Stimulated activated CD4-positive, alpha-beta T cell treated with anti-CD3 and anti-CD28 coated beads, Interleukin-1b, Interleukin-23, amount 100 ng/mL, for 48 hours (primary cell): ENCODE results near the gene LIG1.

Experiments
- DNase-seq: peaks from one replicate; pipeline ENCODE4 v3.0.0-alpha.2; 2020

LIG1 gene

GRCh38 chr19:48181505-48181904 lies 11.4 kb upstream of the LIG1 start:
- DNase-seq, result no peak

- DNase-seq, result no peak
These were observed 6.1 kb upstream of the LIG1 start for GRCh38 chr19:48176226-48176625.

- DNase-seq, result no peak
These were observed 5.4 kb upstream of the LIG1 start for GRCh38 chr19:48175578-48175977.

- no peak for DNase-seq
These were observed 4.4 kb upstream of the LIG1 start for GRCh38 chr19:48174445-48175030.

- no peak for DNase-seq
These were observed 1.6 kb upstream of the LIG1 start for GRCh38 chr19:48171710-48172109.

GRCh38 chr19:48170817-48171347 lies 738 bp upstream of the LIG1 start:
- DNase-seq, result no peak

GRCh38 chr19:48169578-48169938 lies 586 bp downstream of the LIG1 start:
- DNase-seq, result peak; percentile 92

- DNase-seq, result no peak
These were observed 1.5 kb downstream of the LIG1 start for GRCh38 chr19:48168689-48169088.

GRCh38 chr19:48158210-48158790 lies 11.8 kb downstream of the LIG1 start:
- no peak for DNase-seq

GRCh38 chr19:48154003-48154402 lies 16.1 kb downstream of the LIG1 start:
- no peak for DNase-seq

GRCh38 chr19:48152551-48152950 lies 17.6 kb downstream of the LIG1 start:
- peak; percentile 57 for DNase-seq

GRCh38 chr19:48149430-48149829 lies 20.7 kb downstream of the LIG1 start:
- DNase-seq, result no peak

- no peak for DNase-seq
These were observed 21.6 kb downstream of the LIG1 start for GRCh38 chr19:48148576-48148975.

GRCh38 chr19:48147597-48148175 lies 22.5 kb downstream of the LIG1 start:
- DNase-seq, result no peak

- DNase-seq, result no peak
These were observed 31.1 kb downstream of the LIG1 start for GRCh38 chr19:48139053-48139452.

- no peak for DNase-seq
These were observed 32.7 kb downstream of the LIG1 start for GRCh38 chr19:48137411-48137810.

- no peak for DNase-seq
These were observed 33.6 kb downstream of the LIG1 start for GRCh38 chr19:48136547-48136946.

GRCh38 chr19:48135411-48135810 lies 34.7 kb downstream of the LIG1 start:
- peak; percentile 19 for DNase-seq

GRCh38 chr19:48133094-48133493 lies 37.0 kb downstream of the LIG1 start:
- DNase-seq, result no peak

- no peak for DNase-seq
These were observed 42.6 kb downstream of the LIG1 start for GRCh38 chr19:48127561-48127960.

- peak; percentile 68 for DNase-seq
These were observed 46.1 kb downstream of the LIG1 start for GRCh38 chr19:48123907-48124651.

- no peak for DNase-seq
These were observed 47.7 kb downstream of the LIG1 start for GRCh38 chr19:48122421-48122820.

GRCh38 chr19:48121909-48122371 lies 48.2 kb downstream of the LIG1 start:
- DNase-seq, result no peak

GRCh38 chr19:48121066-48121465 lies 49.1 kb downstream of the LIG1 start:
- DNase-seq, result no peak
